DOHH2 (cell line): Measurements from ENCODE around the gene SLC35A3.

Source experiments
- H3F3A ChIP-seq: fragments of 200-600 bp; sonication (generic), shearing (Covaris generic); 2 replicates; pipeline ENCODE4 v1.6.0; 2016; ENCODE audit warnings: antibody characterized with exemption, mild to moderate bottlenecking; ENCODE audit not compliant: control insufficient read depth, insufficient read depth
- H3K27ac ChIP-seq: fragments of 200-600 bp; sonication (generic); 2 replicates; pipeline ENCODE4 v1.5.1; 2014; ENCODE audit warnings: low read depth, mild to moderate bottlenecking, low read length, moderate library complexity
- H3K27me3 ChIP-seq: fragments of 200-600 bp; sonication (generic); 2 replicates; pipeline ENCODE4 v1.6.1; 2014; ENCODE audit warnings: mild to moderate bottlenecking, low read length, mixed read lengths; ENCODE audit not compliant: control insufficient read depth
- H3K36me3 ChIP-seq: fragments of 200-600 bp; sonication (generic); 2 replicates; pipeline ENCODE4 v1.6.1; 2014; ENCODE audit warnings: mild to moderate bottlenecking, low read length, moderate library complexity, mixed read lengths; ENCODE audit not compliant: control insufficient read depth
- H3K4me1 ChIP-seq: fragments of 200-600 bp; sonication (generic); 2 replicates; pipeline ENCODE4 v1.6.1; 2014; ENCODE audit warnings: mild to moderate bottlenecking, low read length, mixed read lengths; ENCODE audit not compliant: control insufficient read depth
- H3K4me2 ChIP-seq: fragments of 200-600 bp; sonication (generic); 2 replicates; pipeline ENCODE4 v1.6.0; 2014; ENCODE audit warnings: mild to moderate bottlenecking, low read length, moderate library complexity
- H3K4me3 ChIP-seq: fragments of 200-600 bp; sonication (generic); 2 replicates; pipeline ENCODE4 v1.5.1; 2014; ENCODE audit warnings: mild to moderate bottlenecking, low read length, mixed read lengths
- H3K79me2 ChIP-seq: fragments of 200-600 bp; sonication (generic); 2 replicates; pipeline ENCODE4 v1.6.1; 2014; ENCODE audit warnings: mild to moderate bottlenecking, low read length, mixed read lengths; ENCODE audit not compliant: control insufficient read depth
- H3K9me2 ChIP-seq: fragments of 200-600 bp; sonication (generic); replicated peaks from 2 replicates; pipeline ENCODE4 v1.6.1; 2014; ENCODE audit warnings: mild to moderate bottlenecking, low read length, mixed read lengths; ENCODE audit not compliant: control insufficient read depth
- H3K9me3 ChIP-seq: fragments of 200-600 bp; sonication (generic); 2 replicates; pipeline ENCODE4 v1.6.1; 2014; ENCODE audit warnings: antibody characterized with exemption, low read length, mixed read lengths; ENCODE audit not compliant: control insufficient read depth, insufficient read depth
- H4K20me1 ChIP-seq: fragments of 200-600 bp; sonication (generic); 2 replicates; pipeline ENCODE4 v1.6.0; 2014; ENCODE audit warnings: low read depth, mild to moderate bottlenecking, antibody characterized with exemption, low read length, moderate library complexity; ENCODE audit not compliant: control insufficient read depth, insufficient read depth
- EZH2phosphoT487 ChIP-seq: fragments of 200-600 bp; sonication (generic); IDR thresholded peaks from 2 replicates; pipeline ENCODE4 v1.6.1; 2017; ENCODE audit warnings: borderline replicate concordance, mild to moderate bottlenecking, antibody characterized with exemption, low read length, moderate library complexity, mixed read lengths
- TF ChIP-seq, protein P1 (sequence below): fragments of 200-600 bp; sonication (generic); IDR thresholded peaks from one replicate; pipeline ENCODE4 v1.5.1; 2014; ENCODE audit warnings: antibody characterized with exemption, mild to moderate bottlenecking, low read depth, low read length; ENCODE audit not compliant: poor library complexity, severe bottlenecking

SLC35A3 gene

DNA sequence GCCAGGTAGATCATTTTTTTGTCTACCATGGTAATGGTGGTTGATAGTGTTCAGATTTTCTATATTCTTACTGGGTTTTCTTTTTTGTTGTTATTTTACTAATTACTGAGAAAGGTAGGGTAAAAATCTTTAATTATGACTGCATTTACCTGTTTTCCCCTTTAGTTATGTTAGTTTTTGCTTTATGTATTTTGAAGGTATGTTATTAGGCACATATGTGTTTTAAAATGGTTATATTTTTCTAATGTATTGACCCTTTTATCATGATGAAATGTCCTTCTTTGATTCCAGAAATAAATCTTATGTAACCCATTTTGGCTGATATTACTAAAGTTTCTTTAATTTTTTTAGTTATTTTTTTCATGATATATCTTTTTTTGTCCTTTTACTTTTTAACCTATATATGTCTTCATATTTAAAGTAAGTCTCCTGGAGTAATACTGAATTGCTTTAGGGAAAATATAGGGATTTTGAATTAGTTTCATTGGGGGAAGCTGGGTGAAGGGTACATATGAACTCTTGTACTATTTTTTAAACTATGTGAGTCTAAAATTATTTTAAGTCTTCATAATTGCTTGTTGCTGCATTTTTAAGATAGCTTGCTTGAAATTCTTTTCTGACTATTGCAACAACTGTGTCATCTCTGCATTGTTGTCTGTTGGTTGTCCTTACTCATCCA is 22.4 kb downstream of the SLC35A3 start:
- H3K27ac ChIP-seq, result no peak overlapping the region
- H3F3A ChIP-seq, result no peaks in the 10 kb centered on the region

DNA sequence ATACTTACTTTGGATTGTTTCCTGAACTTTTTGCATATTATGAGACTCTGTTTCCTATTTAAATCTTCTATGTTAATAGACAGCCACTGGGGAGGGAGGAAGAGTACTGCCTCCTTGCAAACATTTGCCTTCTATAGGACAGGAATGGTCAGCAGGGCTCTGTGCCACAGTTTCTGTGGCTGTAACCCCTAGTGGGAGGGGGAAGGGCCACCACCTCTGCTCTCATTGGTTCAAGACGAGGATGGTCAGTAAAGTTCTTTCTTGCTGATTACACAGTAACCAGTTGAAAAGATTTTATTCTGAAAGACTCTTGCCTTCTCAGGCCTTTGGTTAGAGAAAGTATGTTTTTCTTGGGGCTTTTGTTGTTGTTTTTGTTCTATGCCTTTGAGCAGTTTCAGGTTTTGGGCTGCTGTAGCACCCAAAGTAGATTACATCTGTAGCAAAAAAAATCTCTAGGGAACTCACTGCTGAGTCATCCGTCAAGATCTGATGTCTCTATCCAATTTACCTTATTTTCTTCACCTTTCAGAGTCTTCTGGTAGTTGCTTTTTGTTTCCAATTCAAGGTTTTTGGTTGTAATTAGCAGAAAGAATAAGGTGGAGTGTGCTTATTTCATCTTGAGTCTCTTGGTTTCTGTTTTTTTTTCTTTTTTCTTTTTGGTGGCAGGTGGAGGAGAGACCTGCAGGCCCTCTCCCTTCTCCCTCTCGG is 23.1 kb downstream of the SLC35A3 start:
- Histone ChIP-seq H3K27me3 (no peaks in the 10 kb centered on the region), H3K27ac (no peak overlapping the region)

More for the DNA sequence above, 22.4 kb downstream of the SLC35A3 start:
- H3K79me2 ChIP-seq, result peaks cover 11% of the 10 kb centered on the region; the same call in 1 of the 2 replicates
- no peaks in the 10 kb centered on the region for H4K20me1 ChIP-seq
- H3K27me3 ChIP-seq, result no peaks in the 10 kb centered on the region
- H3K9me3 ChIP-seq, result peaks cover 3% of the 10 kb centered on the region; the same call in 1 of the 2 replicates
- H3K9me2 ChIP-seq, result no peaks in the 10 kb centered on the region
- H3K4me3 ChIP-seq, result no peak overlapping the region
- H3K4me1 ChIP-seq, result no peaks in the 10 kb centered on the region
- H3K4me2 ChIP-seq, result no peak overlapping the region
- TF ChIP-seq, protein P1, sequence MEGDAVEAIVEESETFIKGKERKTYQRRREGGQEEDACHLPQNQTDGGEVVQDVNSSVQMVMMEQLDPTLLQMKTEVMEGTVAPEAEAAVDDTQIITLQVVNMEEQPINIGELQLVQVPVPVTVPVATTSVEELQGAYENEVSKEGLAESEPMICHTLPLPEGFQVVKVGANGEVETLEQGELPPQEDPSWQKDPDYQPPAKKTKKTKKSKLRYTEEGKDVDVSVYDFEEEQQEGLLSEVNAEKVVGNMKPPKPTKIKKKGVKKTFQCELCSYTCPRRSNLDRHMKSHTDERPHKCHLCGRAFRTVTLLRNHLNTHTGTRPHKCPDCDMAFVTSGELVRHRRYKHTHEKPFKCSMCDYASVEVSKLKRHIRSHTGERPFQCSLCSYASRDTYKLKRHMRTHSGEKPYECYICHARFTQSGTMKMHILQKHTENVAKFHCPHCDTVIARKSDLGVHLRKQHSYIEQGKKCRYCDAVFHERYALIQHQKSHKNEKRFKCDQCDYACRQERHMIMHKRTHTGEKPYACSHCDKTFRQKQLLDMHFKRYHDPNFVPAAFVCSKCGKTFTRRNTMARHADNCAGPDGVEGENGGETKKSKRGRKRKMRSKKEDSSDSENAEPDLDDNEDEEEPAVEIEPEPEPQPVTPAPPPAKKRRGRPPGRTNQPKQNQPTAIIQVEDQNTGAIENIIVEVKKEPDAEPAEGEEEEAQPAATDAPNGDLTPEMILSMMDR, result no peak
- no peak for TF ChIP-seq EZH2phosphoT487
- peaks cover 8% of the 10 kb centered on the region for H3K36me3 ChIP-seq

DNA sequence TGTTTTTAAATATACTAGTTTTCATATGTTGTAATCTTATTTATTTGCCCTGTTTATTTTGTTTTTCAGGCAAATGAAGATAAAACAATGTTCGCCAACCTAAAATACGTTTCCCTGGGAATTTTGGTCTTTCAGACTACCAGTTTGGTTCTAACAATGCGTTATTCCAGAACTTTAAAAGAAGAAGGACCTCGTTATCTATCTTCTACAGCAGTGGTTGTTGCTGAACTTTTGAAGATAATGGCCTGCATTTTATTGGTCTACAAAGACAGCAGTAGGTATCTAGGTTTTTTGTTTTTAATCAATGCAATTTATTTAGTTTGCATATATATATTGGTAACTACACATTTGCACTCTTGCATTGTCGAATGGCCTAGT is 23.7 kb downstream of the SLC35A3 start:
- Histone ChIP-seq H3K79me2 (peaks cover 11% of the 10 kb centered on the region; the same call in 1 of the 2 replicates), H3K4me3 (no peak overlapping the region), H3F3A (no peaks in the 10 kb centered on the region), H3K4me2 (no peak overlapping the region), H3K27ac (no peak overlapping the region), H3K9me3 (peaks cover 3% of the 10 kb centered on the region; the same call in 1 of the 2 replicates), H3K4me1 (no peaks in the 10 kb centered on the region), H4K20me1 (no peaks in the 10 kb centered on the region), H3K36me3 (peaks cover 8% of the 10 kb centered on the region), H3K9me2 (no peaks in the 10 kb centered on the region), H3K27me3 (no peaks in the 10 kb centered on the region)
- no peak for TF ChIP-seq EZH2phosphoT487
- TF ChIP-seq, protein P1, result no peak

More for the DNA sequence above, 23.1 kb downstream of the SLC35A3 start:
- no peaks in the 10 kb centered on the region for H3F3A ChIP-seq
- TF ChIP-seq, protein P1, result no peak
- TF ChIP-seq EZH2phosphoT487, result no peak
- no peaks in the 10 kb centered on the region for H3K4me1 ChIP-seq
- no peaks in the 10 kb centered on the region for H4K20me1 ChIP-seq
- H3K79me2 ChIP-seq, result peaks cover 11% of the 10 kb centered on the region; the same call in 1 of the 2 replicates
- H3K9me2 ChIP-seq, result no peaks in the 10 kb centered on the region
- H3K4me2 ChIP-seq, result no peak overlapping the region
- no peak overlapping the region for H3K4me3 ChIP-seq
- H3K9me3 ChIP-seq, result peaks cover 3% of the 10 kb centered on the region; the same call in 1 of the 2 replicates
- H3K36me3 ChIP-seq, result peaks cover 8% of the 10 kb centered on the region
